Kidney (tissue), 14 donors: ENCODE measurements around the gene HIC1. TPM values are rescaled to one million over a fixed set of nuclear protein-coding genes. Genes with fewer than 3 reads are reported as not detected.

ENCODE experiments used
- DNase-seq, 5 donors: peaks; one replicate each; pipeline ENCODE4 v3.0.0-alpha.2; 2013 to 2020
- FAIRE-seq: peaks from 2 replicates; lab custom pipeline; 2012; peaks lifted over from hg19 to GRCh38; lab: Jason Lieb, UNC
- H3K27ac ChIP-seq, 2 donors: one replicate each; pipeline ENCODE4 v1.7.0; 2013; ENCODE audit warnings: low read depth in 2 of 2, low read length in 2 of 2, inconsistent platforms in 1 of 2
- H3K27me3 ChIP-seq: one replicate; pipeline ENCODE4 v1.7.1; 2013; ENCODE audit warnings: low read length, inconsistent platforms; ENCODE audit not compliant: control insufficient read depth, insufficient read depth
- H3K36me3 ChIP-seq, 3 donors: one replicate each; pipeline versions ENCODE4 v1.7.0 to v1.7.1; 2013; ENCODE audit warnings: low read length in 3 of 3, control low read depth in 1 of 3, inconsistent platforms in 1 of 3; ENCODE audit not compliant: insufficient read depth in 3 of 3, control insufficient read depth in 2 of 3
- H3K4me1 ChIP-seq, 3 donors: one replicate each; pipeline versions ENCODE4 v1.7.0 to v1.7.1; 2013; ENCODE audit warnings: low read length in 3 of 3, inconsistent platforms in 1 of 3, low read depth in 1 of 3; ENCODE audit not compliant: control insufficient read depth in 2 of 3, insufficient read depth in 2 of 3
- H3K4me3 ChIP-seq, 3 donors: one replicate each; pipeline versions ENCODE4 v1.7.0 to v1.8.1; 2013; ENCODE audit warnings: low read length in 3 of 3, control low read depth in 1 of 3, inconsistent platforms in 1 of 3
- H3K9ac ChIP-seq, 3 donors: one replicate each; pipeline versions ENCODE4 v1.7.0 to v1.7.1; 2013; ENCODE audit warnings: low read length in 3 of 3, control low read depth in 1 of 3, inconsistent platforms in 1 of 3
- H3K9me3 ChIP-seq, 3 donors: one replicate each; pipeline versions ENCODE4 v1.7.0 to v1.7.1; 2013; ENCODE audit warnings: low read length in 3 of 3, control low read depth in 1 of 3, inconsistent platforms in 1 of 3; ENCODE audit not compliant: control insufficient read depth in 2 of 3, insufficient read depth in 1 of 3
- CTCF ChIP-seq: IDR thresholded peaks from 3 replicates; pipeline ENCODE4 v1.5.1; 2012; ENCODE audit warnings: mild to moderate bottlenecking, moderate library complexity, borderline replicate concordance; ENCODE audit not compliant: insufficient read depth; ENCODE audit errors: extremely low read depth
- intact Hi-C: fragments of 100-400 bp; cut with DNase I; formaldehyde crosslinking; loops from one replicate; pipeline ENCODE4 v1.11.1; 2022
- microRNA-seq: library from miRNA; unstranded; fragments of <30 nt; microRNA quantifications from one replicate; pipeline ENCODE4 v1.2.0, GENCODE V29; 2020
- polyA plus RNA-seq: library from polyadenylated mRNA; stranded (reverse); fragments of 350-450 nt; fragmentation: Illumina TruSeq; extraction: RNeasy Lipid Tissue Mini Kit (QIAGEN cat#74804); gene quantifications from one replicate; pipeline ENCODE4 v1.2.3, GENCODE V29; 2014; ENCODE audit warnings: low read depth, low replicate concordance; ENCODE audit not compliant: insufficient read depth
- total RNA-seq: library from RNA; stranded (reverse); fragmentation: NEBNext Ultra II Directional; extraction: Animal tissue kit (Norgen Biotek cat#: 25700); gene quantifications from one replicate; pipeline ENCODE4 v1.2.1, GENCODE V29; 2021
- donor health status: control.
- donor health status: control.
- donor health status: control.
- donor health status: control.
- donor health status: control.
- donor health status: DM: yes; HTN: yes; CAD: no.
- donor health status: Normal renal cell carcinoma (clear cell type).

HIC1 gene
- total and polyA plus RNA-seq, 2 donors from 2014 or later: 2.7 to 13.0 TPM

DNA sequence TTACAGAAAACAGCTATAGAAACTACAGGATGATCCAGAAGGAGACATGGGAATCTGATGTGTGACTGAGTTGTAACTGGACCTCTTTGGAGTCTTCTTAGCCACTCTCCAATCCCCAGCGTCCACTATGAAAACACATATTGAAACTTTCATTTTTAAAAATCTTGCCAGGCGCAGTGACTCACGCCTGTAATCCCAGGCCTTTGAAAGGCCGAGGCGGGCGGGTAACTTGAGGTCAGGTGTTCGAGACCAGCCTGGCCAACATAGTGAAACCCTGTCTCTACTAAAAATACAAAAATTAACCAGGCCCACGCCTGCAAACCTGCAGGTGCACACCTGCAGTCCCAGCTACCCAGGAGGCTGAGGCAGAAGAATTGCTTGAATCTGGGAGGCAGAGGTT lies 53.3 kb downstream of the HIC1 start:
- Histone ChIP-seq H3K9ac (no peak overlapping the region), H3K4me1 (peaks cover 0 to 12% (median 10%) of the 10 kb centered on the region in 3 donors), H3K4me3 (no peak overlapping the region), H3K27ac (no peak overlapping the region), H3K27me3 (no peaks in the 10 kb centered on the region), H3K9me3 (no peaks in the 10 kb centered on the region), H3K36me3 (no peaks in the 10 kb centered on the region)
- DNase-seq: peak in 1 of 5 donors; percentile 1
- FAIRE-seq: no peak
- no peak for TF ChIP-seq CTCF
- intact Hi-C loops: no loop called here

DNA sequence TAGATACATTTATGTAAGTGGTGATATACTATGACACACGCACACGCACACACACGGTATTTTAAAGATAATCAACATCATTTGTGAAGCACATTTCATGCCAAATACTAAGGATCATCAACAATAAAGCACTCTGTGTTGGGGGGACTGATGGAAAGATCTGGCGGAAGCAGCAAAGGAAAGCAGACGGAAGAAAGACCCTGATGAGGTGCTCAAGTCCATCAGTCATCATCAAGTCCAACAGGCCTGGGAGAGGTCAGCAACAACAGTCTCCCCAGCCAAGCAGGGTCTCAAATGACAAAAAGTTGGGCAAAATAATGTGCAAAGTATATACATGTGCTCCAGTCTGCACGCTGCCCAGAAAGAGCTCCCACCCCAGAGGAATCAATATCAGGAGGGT lies 55.5 kb downstream of the HIC1 start:
- Histone ChIP-seq H3K9me3 (no peaks in the 10 kb centered on the region), H3K4me1 (peaks cover 0 to 12% (median 10%) of the 10 kb centered on the region in 3 donors), H3K27me3 (no peaks in the 10 kb centered on the region), H3K27ac (no peak overlapping the region), H3K4me3 (no peak overlapping the region), H3K9ac (no peak overlapping the region), H3K36me3 (no peaks in the 10 kb centered on the region)
- no peak for TF ChIP-seq CTCF
- DNase-seq (no peak), FAIRE-seq (no peak)
- intact Hi-C loops: no loop called here

DNA sequence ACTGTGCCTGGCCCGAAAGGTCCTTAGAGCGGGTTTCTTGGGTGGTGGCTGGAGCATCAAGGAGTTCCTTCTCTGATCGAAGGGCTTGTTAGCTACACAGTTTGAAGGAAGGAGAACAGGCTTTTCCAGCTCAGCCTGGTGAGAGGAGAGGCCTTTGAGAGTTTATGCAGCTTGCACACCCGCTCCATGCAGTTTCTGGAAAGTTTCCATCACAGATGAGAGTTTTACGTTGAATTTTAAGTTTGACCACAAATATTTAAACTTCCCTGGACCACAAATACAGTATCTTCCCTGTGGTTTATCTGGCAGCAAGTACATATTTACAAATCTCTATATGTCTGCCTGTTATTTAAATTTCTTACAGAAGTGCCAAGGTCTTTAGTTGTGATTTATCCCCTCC lies 56.8 kb downstream of the HIC1 start:
- Histone ChIP-seq H3K36me3 (no peaks in the 10 kb centered on the region), H3K4me3 (no peak overlapping the region), H3K4me1 (peaks cover 0 to 7% (median 3%) of the 10 kb centered on the region in 3 donors), H3K27me3 (no peaks in the 10 kb centered on the region), H3K27ac (no peak overlapping the region), H3K9me3 (no peaks in the 10 kb centered on the region), H3K9ac (no peak overlapping the region)
- FAIRE-seq: no peak
- DNase-seq: peak in 1 of 5 donors; percentile 62
- TF ChIP-seq CTCF: no peak
- intact Hi-C loops: no loop called here

Small RNA genes lying within 50 kb of the gene (microRNA-seq; reads per million reads assigned to microRNA genes)
- 1,435 reads per million, percentile 81 among the genes with 10 or more reads in this experiment for gene MIR132
- gene MIR212: 57.8 reads per million, percentile 44 among the genes with 10 or more reads in this experiment

Other genes with a start within 250 kb of the HIC1 start
- 12.2 TPM for gene SMYD4, start 225.2 kb upstream of the HIC1 start, total RNA-seq
- 3.4 TPM for gene SMYD4, start 225.2 kb upstream of the HIC1 start, polyA plus RNA-seq
- gene RPA1, start 225.1 kb upstream of the HIC1 start, total RNA-seq: 89.0 TPM
- 26.1 TPM for gene RPA1, start 225.1 kb upstream of the HIC1 start, polyA plus RNA-seq
- 10.7 TPM for gene RTN4RL1, start 29.8 kb upstream of the HIC1 start, total RNA-seq
- 2.0 TPM for gene RTN4RL1, start 29.8 kb upstream of the HIC1 start, polyA plus RNA-seq
- gene DPH1, start 24.9 kb upstream of the HIC1 start, total RNA-seq: 49.4 TPM
- gene DPH1, start 24.9 kb upstream of the HIC1 start, polyA plus RNA-seq: 23.3 TPM
- 22.9 TPM for gene OVCA2, start 13.1 kb upstream of the HIC1 start, total RNA-seq
- gene OVCA2, start 13.1 kb upstream of the HIC1 start, polyA plus RNA-seq: 63.6 TPM
- gene SMG6, start 248.7 kb downstream of the HIC1 start, total RNA-seq: 37.3 TPM
- gene SMG6, start 248.7 kb downstream of the HIC1 start, polyA plus RNA-seq: 20.6 TPM
- 10.0 TPM for gene SRR, start 248.8 kb downstream of the HIC1 start, total RNA-seq
- 3.5 TPM for gene SRR, start 248.8 kb downstream of the HIC1 start, polyA plus RNA-seq